Measurements from ENCODE around the gene QSOX2.

Gene QSOX2

DNA sequence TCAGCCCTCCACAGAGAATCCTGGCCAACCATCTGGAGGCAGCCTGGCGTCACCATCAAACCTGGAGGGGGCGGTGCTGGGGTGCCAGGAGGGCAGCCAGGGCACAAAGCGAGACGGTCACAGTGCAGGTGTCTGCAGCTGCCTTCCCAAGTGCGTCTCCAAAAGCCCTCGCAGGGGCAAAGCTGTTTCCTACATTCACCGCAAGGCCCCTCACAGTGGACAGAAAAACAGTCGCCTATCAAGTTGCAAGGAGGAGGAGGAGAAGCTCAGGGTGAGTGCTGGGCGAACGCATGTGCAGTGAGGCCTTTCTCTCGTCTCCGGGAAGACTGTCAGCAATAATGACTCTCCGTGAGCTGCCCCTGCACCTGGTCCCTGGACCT is 22.7 kb downstream of the QSOX2 start:
- H3K4me3 ChIP-seq (ENCODE audit: low read depth, low read length): no peak overlapping the region
- ChIA-PET CTCF (interaction anchor here (0.5 to 1.4 kb wide), 6 partner anchors 17 to 195 kb away, joined by 3 to 5 read pairs (median 4); no protein-coding TSS in a partner anchor), POLR2A (no interaction called here)
- no peak for TF ChIP-seq GFI1B (tag by site-specific recombination; IDR thresholded peaks at IDR 0.05)
- no peak for TF ChIP-seq ZNF701 (tag by site-specific recombination; IDR thresholded peaks at IDR 0.05)
- TF ChIP-seq ZBTB8A (tag by site-specific recombination; IDR thresholded peaks at IDR 0.05): no peak
- TF ChIP-seq ZNF560 (tag by site-specific recombination; IDR thresholded peaks at IDR 0.05; ENCODE audit: borderline replicate concordance): no peak
- TF ChIP-seq ZNF16 (tag by site-specific recombination; IDR thresholded peaks at IDR 0.05; ENCODE audit: low read depth): no peak
- no peak for TF ChIP-seq ZBTB48 (tag by site-specific recombination; IDR thresholded peaks at IDR 0.05)
- TF ChIP-seq, protein P1, sequence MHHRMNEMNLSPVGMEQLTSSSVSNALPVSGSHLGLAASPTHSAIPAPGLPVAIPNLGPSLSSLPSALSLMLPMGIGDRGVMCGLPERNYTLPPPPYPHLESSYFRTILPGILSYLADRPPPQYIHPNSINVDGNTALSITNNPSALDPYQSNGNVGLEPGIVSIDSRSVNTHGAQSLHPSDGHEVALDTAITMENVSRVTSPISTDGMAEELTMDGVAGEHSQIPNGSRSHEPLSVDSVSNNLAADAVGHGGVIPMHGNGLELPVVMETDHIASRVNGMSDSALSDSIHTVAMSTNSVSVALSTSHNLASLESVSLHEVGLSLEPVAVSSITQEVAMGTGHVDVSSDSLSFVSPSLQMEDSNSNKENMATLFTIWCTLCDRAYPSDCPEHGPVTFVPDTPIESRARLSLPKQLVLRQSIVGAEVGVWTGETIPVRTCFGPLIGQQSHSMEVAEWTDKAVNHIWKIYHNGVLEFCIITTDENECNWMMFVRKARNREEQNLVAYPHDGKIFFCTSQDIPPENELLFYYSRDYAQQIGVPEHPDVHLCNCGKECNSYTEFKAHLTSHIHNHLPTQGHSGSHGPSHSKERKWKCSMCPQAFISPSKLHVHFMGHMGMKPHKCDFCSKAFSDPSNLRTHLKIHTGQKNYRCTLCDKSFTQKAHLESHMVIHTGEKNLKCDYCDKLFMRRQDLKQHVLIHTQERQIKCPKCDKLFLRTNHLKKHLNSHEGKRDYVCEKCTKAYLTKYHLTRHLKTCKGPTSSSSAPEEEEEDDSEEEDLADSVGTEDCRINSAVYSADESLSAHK (tag by site-specific recombination; IDR thresholded peaks at IDR 0.05): no peak
- no peak for TF ChIP-seq ZNF155 (tag by site-specific recombination; IDR thresholded peaks at IDR 0.05)
- TF ChIP-seq, protein P2, sequence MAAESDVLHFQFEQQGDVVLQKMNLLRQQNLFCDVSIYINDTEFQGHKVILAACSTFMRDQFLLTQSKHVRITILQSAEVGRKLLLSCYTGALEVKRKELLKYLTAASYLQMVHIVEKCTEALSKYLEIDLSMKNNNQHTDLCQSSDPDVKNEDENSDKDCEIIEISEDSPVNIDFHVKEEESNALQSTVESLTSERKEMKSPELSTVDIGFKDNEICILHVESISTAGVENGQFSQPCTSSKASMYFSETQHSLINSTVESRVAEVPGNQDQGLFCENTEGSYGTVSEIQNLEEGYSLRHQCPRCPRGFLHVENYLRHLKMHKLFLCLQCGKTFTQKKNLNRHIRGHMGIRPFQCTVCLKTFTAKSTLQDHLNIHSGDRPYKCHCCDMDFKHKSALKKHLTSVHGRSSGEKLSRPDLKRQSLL (tag by site-specific recombination; IDR thresholded peaks at IDR 0.05): no peak
- no peak for TF ChIP-seq ZNF433 (tag by site-specific recombination; IDR thresholded peaks at IDR 0.05; ENCODE audit: low read depth)
- no peak for TF ChIP-seq ZNF658 (tag by site-specific recombination; IDR thresholded peaks at IDR 0.05)
- TF ChIP-seq ZNF132 (tag by site-specific recombination; IDR thresholded peaks at IDR 0.05; ENCODE audit: borderline replicate concordance): no peak
- TF ChIP-seq HOXD13 (CRISPR knock-in tag; IDR thresholded peaks at IDR 0.05; ENCODE audit: borderline replicate concordance): no peak
- no peak for TF ChIP-seq IKZF3 (tag by site-specific recombination; IDR thresholded peaks at IDR 0.05)
- TF ChIP-seq GLIS1 (tag by site-specific recombination; IDR thresholded peaks at IDR 0.05): no peak
- TF ChIP-seq ZNF114 (tag by site-specific recombination; IDR thresholded peaks at IDR 0.05): no peak
- H3K9me3 ChIP-seq (ENCODE audit: control insufficient read depth, insufficient read depth, low read depth, low read length): no peaks in the 10 kb centered on the region
- H3K27ac ChIP-seq (ENCODE audit: extremely low read depth, low read depth, low read length): no peak overlapping the region
- H3K36me3 ChIP-seq (ENCODE audit: control insufficient read depth in 2 of 2, insufficient read depth in 1 of 2, low read length in 2 of 2): peaks cover 0 to 69% of the 10 kb centered on the region in 2 experiments; a peak in 1 of 3 replicates
- no peaks in the 10 kb centered on the region for H3K4me1 ChIP-seq (ENCODE audit: control insufficient read depth, insufficient read depth, low read length)

DNA sequence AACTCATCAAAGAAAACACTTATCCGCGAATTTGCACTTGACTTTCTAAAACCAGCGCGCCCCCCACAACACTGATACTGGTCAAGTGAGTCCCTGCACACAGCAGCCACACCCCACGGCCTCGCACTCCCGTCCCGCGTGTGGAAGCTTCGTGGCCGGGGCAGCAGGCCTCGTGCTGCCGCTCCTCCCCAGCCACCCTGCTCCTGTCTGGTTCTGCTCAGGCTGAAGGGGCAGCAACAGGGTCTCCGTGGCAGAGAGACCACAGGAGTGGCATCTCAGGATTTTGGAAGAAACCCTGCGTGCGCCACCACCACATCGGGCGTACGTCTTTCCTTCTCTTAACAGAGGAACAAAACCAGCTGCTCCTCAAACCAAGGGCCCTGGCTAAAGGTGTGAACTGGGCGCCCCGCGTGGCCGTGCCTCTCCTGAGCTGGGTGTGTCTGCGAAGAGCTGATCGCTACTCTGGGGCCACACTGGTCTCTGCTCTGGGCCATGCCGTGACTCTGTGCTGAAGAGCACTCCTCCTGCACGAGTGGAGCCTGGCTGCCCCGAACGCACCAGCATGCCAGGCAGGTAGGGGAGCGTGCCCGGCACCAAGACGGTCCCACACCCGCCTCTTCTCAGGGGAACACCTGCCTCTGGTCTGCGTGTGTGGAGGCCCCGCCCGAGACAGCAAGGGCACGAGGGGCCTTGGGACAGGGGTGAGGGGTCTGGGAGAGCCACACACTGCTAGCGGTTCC is 23.3 kb downstream of the QSOX2 start:
- H3K9me3 ChIP-seq (ENCODE audit: control insufficient read depth, insufficient read depth, low read depth, low read length): no peaks in the 10 kb centered on the region
- H3K36me3 ChIP-seq (ENCODE audit: control insufficient read depth in 2 of 2, insufficient read depth in 1 of 2, low read length in 2 of 2): peaks cover 0 to 70% of the 10 kb centered on the region in 2 experiments; a peak in 1 of 3 replicates
- ChIA-PET CTCF (interaction anchor here (1.2 kb wide), 1 partner anchor 33 kb away, joined by 4 read pairs; no protein-coding TSS in a partner anchor), POLR2A (no interaction called here)
- TF ChIP-seq ZNF157 (tag by site-specific recombination; IDR thresholded peaks at IDR 0.05) (no peak), HOXC10 (CRISPR knock-in tag; IDR thresholded peaks at IDR 0.05) (no peak), KLF1 (tag by site-specific recombination; IDR thresholded peaks at IDR 0.05) (no peak), ZBTB8A (tag by site-specific recombination; IDR thresholded peaks at IDR 0.05) (no peak), ZNF776 (tag by site-specific recombination; IDR thresholded peaks at IDR 0.05; ENCODE audit: borderline replicate concordance) (no peak), ZNF239 (tag by site-specific recombination; IDR thresholded peaks at IDR 0.05) (no peak), ZNF785 (tag by site-specific recombination; IDR thresholded peaks at IDR 0.05) (no peak), ZNF221 (tag by site-specific recombination; IDR thresholded peaks at IDR 0.05; ENCODE audit: borderline replicate concordance) (no peak), ZNF2 (tag by site-specific recombination; IDR thresholded peaks at IDR 0.05) (no peak), KLF7 (tag by site-specific recombination; IDR thresholded peaks at IDR 0.05; ENCODE audit: borderline replicate concordance) (no peak), ZNF132 (tag by site-specific recombination; IDR thresholded peaks at IDR 0.05; ENCODE audit: borderline replicate concordance) (no peak), ZFP37 (tag by site-specific recombination; IDR thresholded peaks at IDR 0.05) (no peak)
- TF ChIP-seq, protein P3, sequence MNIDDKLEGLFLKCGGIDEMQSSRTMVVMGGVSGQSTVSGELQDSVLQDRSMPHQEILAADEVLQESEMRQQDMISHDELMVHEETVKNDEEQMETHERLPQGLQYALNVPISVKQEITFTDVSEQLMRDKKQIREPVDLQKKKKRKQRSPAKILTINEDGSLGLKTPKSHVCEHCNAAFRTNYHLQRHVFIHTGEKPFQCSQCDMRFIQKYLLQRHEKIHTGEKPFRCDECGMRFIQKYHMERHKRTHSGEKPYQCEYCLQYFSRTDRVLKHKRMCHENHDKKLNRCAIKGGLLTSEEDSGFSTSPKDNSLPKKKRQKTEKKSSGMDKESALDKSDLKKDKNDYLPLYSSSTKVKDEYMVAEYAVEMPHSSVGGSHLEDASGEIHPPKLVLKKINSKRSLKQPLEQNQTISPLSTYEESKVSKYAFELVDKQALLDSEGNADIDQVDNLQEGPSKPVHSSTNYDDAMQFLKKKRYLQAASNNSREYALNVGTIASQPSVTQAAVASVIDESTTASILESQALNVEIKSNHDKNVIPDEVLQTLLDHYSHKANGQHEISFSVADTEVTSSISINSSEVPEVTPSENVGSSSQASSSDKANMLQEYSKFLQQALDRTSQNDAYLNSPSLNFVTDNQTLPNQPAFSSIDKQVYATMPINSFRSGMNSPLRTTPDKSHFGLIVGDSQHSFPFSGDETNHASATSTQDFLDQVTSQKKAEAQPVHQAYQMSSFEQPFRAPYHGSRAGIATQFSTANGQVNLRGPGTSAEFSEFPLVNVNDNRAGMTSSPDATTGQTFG (tag by site-specific recombination; IDR thresholded peaks at IDR 0.05; ENCODE audit: borderline replicate concordance): no peak
- TF ChIP-seq, protein P4, sequence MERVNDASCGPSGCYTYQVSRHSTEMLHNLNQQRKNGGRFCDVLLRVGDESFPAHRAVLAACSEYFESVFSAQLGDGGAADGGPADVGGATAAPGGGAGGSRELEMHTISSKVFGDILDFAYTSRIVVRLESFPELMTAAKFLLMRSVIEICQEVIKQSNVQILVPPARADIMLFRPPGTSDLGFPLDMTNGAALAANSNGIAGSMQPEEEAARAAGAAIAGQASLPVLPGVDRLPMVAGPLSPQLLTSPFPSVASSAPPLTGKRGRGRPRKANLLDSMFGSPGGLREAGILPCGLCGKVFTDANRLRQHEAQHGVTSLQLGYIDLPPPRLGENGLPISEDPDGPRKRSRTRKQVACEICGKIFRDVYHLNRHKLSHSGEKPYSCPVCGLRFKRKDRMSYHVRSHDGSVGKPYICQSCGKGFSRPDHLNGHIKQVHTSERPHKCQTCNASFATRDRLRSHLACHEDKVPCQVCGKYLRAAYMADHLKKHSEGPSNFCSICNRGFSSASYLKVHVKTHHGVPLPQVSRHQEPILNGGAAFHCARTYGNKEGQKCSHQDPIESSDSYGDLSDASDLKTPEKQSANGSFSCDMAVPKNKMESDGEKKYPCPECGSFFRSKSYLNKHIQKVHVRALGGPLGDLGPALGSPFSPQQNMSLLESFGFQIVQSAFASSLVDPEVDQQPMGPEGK (tag by site-specific recombination; IDR thresholded peaks at IDR 0.05): no peak
- no peaks in the 10 kb centered on the region for H3K4me1 ChIP-seq (ENCODE audit: control insufficient read depth, insufficient read depth, low read length)
- no peak overlapping the region for H3K27ac ChIP-seq (ENCODE audit: extremely low read depth, low read depth, low read length)
- no peak overlapping the region for H3K4me3 ChIP-seq (ENCODE audit: low read depth, low read length)

All from HEK293 (cell line).